Measurements from ENCODE around the gene AGBL5.

- no peak for TF ChIP-seq ARID2 (IDR thresholded peaks at IDR 0.05)
- TF ChIP-seq YY1 (IDR thresholded peaks at IDR 0.05; ENCODE audit: borderline replicate concordance in 1 of 3, control insufficient read depth in 1 of 3, extremely low read depth in 1 of 3, insufficient read depth in 3 of 3, insufficient read length in 1 of 3, insufficient replicate concordance in 2 of 3, low read depth in 1 of 3, low read length in 2 of 3) = no peak
- no peak for TF ChIP-seq MYBL2 (IDR thresholded peaks at IDR 0.05; ENCODE audit: low read depth)
- TF ChIP-seq MYBL2 (CRISPR knock-in tag; IDR thresholded peaks at IDR 0.05; ENCODE audit: borderline replicate concordance) = no peak
- TF ChIP-seq POLR2A (conservative IDR thresholded peaks at IDR 0.05) = no peak
- TF ChIP-seq FOXM1 (IDR thresholded peaks at IDR 0.05; ENCODE audit: low read depth) = no peak
- no peak for TF ChIP-seq FOXM1 (CRISPR knock-in tag; IDR thresholded peaks at IDR 0.05; ENCODE audit: low read depth)
- TF ChIP-seq TAF1 (IDR thresholded peaks at IDR 0.05; ENCODE audit: control insufficient read depth, extremely low read depth, insufficient read depth, low read length, severe bottlenecking) = no peak
- TF ChIP-seq RCOR1 (IDR thresholded peaks at IDR 0.05; ENCODE audit: borderline replicate concordance in 1 of 2, low read depth in 2 of 2, low read length in 2 of 2) = no peak
- TF ChIP-seq CTCF (IDR thresholded peaks at IDR 0.05 in 2 of 3, conservative IDR thresholded peaks at IDR 0.05 in 1 of 3; ENCODE audit: insufficient read depth in 2 of 3, low read depth in 1 of 3, low read length in 3 of 3) = no peak
- no peak for TF ChIP-seq ZNF277 (CRISPR knock-in tag; IDR thresholded peaks at IDR 0.05; ENCODE audit: borderline replicate concordance)
- no peak for TF ChIP-seq EP300 (IDR thresholded peaks at IDR 0.05; ENCODE audit: low read length)
Measured at GRCh38 chr2:27014771-27015433, 36.6 kb upstream of the AGBL5 start.
